IMR-90 (cell line): Measurements from ENCODE around the gene PLCL2. TPM values are rescaled to one million over a fixed set of nuclear protein-coding genes. Genes with fewer than 3 reads are reported as not detected.

ENCODE experiments used
- ATAC-seq: fragments of 200-7000 bp; cut with Tn5 transposase; 2 replicates; pipeline ENCODE4 v1.9.1; 2020; ENCODE audit warnings: low read depth, mild to moderate bottlenecking, moderate library complexity
- BruUV-seq: library from RNA; stranded (reverse); fragments of 400-500 nt; replicated peaks from 2 replicates; lab custom pipeline; 2021; lab: Mats Ljungman, UMichigan
- CTCF ChIA-PET: fragments of 300-600 bp; formaldehyde crosslinking; extraction: SDS; loops from one replicate; lab custom pipeline; 2021; ENCODE audit warnings: antibody characterized with exemption; lab: Yijun Ruan, JAX
- POLR2A ChIA-PET: fragments of 300-600 bp; sonication (Branson Sonifier 250); formaldehyde crosslinking; loops from one replicate; lab custom pipeline; 2022; ENCODE audit warnings: antibody characterized with exemption; ENCODE audit not compliant: unreplicated experiment; lab: Charles Lee
- DNase-seq: peaks from one replicate; pipeline ENCODE4 v3.0.0; 2013
- H2AFZ ChIP-seq: replicated peaks from 2 replicates; pipeline ENCODE3; 2013; ENCODE audit warnings: low read length, mild to moderate bottlenecking; ENCODE audit not compliant: poor library complexity
- H2AK5ac ChIP-seq: 2 replicates; pipeline ENCODE4 v1.6.1; 2013; ENCODE audit warnings: low read depth, low read length, inconsistent platforms
- H2AK9ac ChIP-seq: replicated peaks from 2 replicates; pipeline ENCODE3; 2013; ENCODE audit warnings: mild to moderate bottlenecking, low read depth, low read length, moderate library complexity; ENCODE audit not compliant: poor library complexity
- H2BK120ac ChIP-seq: 2 replicates; pipeline ENCODE4 v1.6.1; 2013; ENCODE audit warnings: low read depth, low read length, inconsistent platforms
- H2BK15ac ChIP-seq: 3 replicates; pipeline ENCODE4 v1.6.1; 2013; ENCODE audit warnings: low read depth, low read length, inconsistent platforms
- H2BK20ac ChIP-seq: 2 replicates; pipeline ENCODE4 v1.6.1; 2013; ENCODE audit warnings: low read depth, mild to moderate bottlenecking, inconsistent platforms, low read length, moderate library complexity
- H2BK5ac ChIP-seq: 2 replicates; pipeline ENCODE4 v1.6.1; 2013; ENCODE audit warnings: mild to moderate bottlenecking, low read depth, low read length, inconsistent platforms; ENCODE audit not compliant: poor library complexity, severe bottlenecking
- H3K14ac ChIP-seq: replicated peaks from 2 replicates; pipeline ENCODE4 v1.6.1; 2013; ENCODE audit warnings: low read depth, low read length, inconsistent platforms
- H3K18ac ChIP-seq: 2 replicates; pipeline ENCODE4 v1.6.1; 2013; ENCODE audit warnings: low read depth, low read length, control low read depth
- H3K23ac ChIP-seq: 2 replicates; pipeline ENCODE4 v1.6.1; 2013; ENCODE audit warnings: low read depth, low read length, inconsistent platforms
- H3K27ac ChIP-seq: 2 replicates; pipeline ENCODE4 v1.5.1; 2013; ENCODE audit warnings: mild to moderate bottlenecking, control low read depth, low read length; ENCODE audit not compliant: insufficient read depth
- H3K27me3 ChIP-seq: 2 replicates; pipeline ENCODE4 v1.6.1; 2013; ENCODE audit warnings: low read length; ENCODE audit not compliant: control insufficient read depth, insufficient read depth
- H3K36me3 ChIP-seq: 2 replicates; pipeline ENCODE4 v1.6.1; 2013; ENCODE audit warnings: low read length, mixed read lengths; ENCODE audit not compliant: control insufficient read depth, insufficient read depth
- H3K4ac ChIP-seq: 2 replicates; pipeline ENCODE4 v1.6.1; 2013; ENCODE audit warnings: low read depth, low read length, inconsistent platforms
- H3K4me1 ChIP-seq: 2 replicates; pipeline ENCODE4 v1.6.1; 2013; ENCODE audit warnings: low read length, mixed read lengths; ENCODE audit not compliant: control insufficient read depth, insufficient read depth
- H3K4me2 ChIP-seq: 2 replicates; pipeline ENCODE4 v1.6.1; 2013; ENCODE audit warnings: low read depth, mild to moderate bottlenecking, control low read depth, low read length, moderate library complexity
- H3K4me3 ChIP-seq: 2 replicates; pipeline ENCODE4 v1.5.1; 2013; ENCODE audit warnings: low read depth, mild to moderate bottlenecking, control low read depth, low read length, moderate library complexity; ENCODE audit not compliant: insufficient read depth
- H3K56ac ChIP-seq: 2 replicates; pipeline ENCODE4 v1.6.1; 2013; ENCODE audit warnings: low read length, inconsistent platforms; ENCODE audit not compliant: insufficient read depth; ENCODE audit errors: extremely low read depth
- H3K79me1 ChIP-seq, 2 experiments: 2 replicates each; pipeline ENCODE4 v1.6.1; 2013; ENCODE audit warnings: low read length in 2 of 2, inconsistent platforms in 1 of 2, low read depth in 1 of 2
- H3K9ac ChIP-seq: 2 replicates; pipeline ENCODE4 v1.6.1; 2013; ENCODE audit warnings: low read depth, low read length, control low read depth
- H3K9me1 ChIP-seq: 2 replicates; pipeline ENCODE4 v1.6.1; 2013; ENCODE audit warnings: low read length, inconsistent platforms; ENCODE audit not compliant: insufficient read depth
- H3K9me3 ChIP-seq: 2 replicates; pipeline ENCODE4 v1.6.1; 2013; ENCODE audit warnings: low read length; ENCODE audit not compliant: control insufficient read depth, insufficient read depth
- H4K20me1 ChIP-seq: 2 replicates; pipeline ENCODE4 v1.6.1; 2013; ENCODE audit warnings: low read length, inconsistent platforms; ENCODE audit not compliant: insufficient read depth
- H4K5ac ChIP-seq: 2 replicates; pipeline ENCODE4 v1.6.1; 2013; ENCODE audit warnings: mild to moderate bottlenecking, low read depth, low read length, control low read depth
- H4K8ac ChIP-seq, 2 experiments: 2 replicates each; pipeline ENCODE4 v1.6.1; 2013; ENCODE audit warnings: low read depth in 2 of 2, low read length in 2 of 2, control low read depth in 1 of 2, inconsistent platforms in 1 of 2
- H4K91ac ChIP-seq: 2 replicates; pipeline ENCODE4 v1.6.1; 2013; ENCODE audit warnings: low read depth, low read length, inconsistent platforms; ENCODE audit not compliant: insufficient read depth
- CEBPB ChIP-seq: IDR thresholded peaks from 2 replicates; pipeline ENCODE4 v1.6.1; 2012; ENCODE audit warnings: low read depth, low read length, improper control_type of control experiment
- CTCF ChIP-seq: conservative IDR thresholded peaks from 2 replicates; pipeline ENCODE4 v1.5.1; 2012; ENCODE audit warnings: mild to moderate bottlenecking, low read depth, low read length, improper control_type of control experiment
- FOS ChIP-seq: fragments of 150-350 bp; IDR thresholded peaks from 2 replicates; pipeline ENCODE4 v1.6.1; 2016; ENCODE audit warnings: low read depth, low read length
- MAFK ChIP-seq: IDR thresholded peaks from 2 replicates; pipeline ENCODE4 v1.6.1; 2012; ENCODE audit warnings: low read depth, low read length, improper control_type of control experiment
- MAZ ChIP-seq: IDR thresholded peaks from 2 replicates; pipeline ENCODE4 v1.6.1; 2012; ENCODE audit warnings: low read depth, mild to moderate bottlenecking, low read length, improper control_type of control experiment, moderate library complexity, borderline replicate concordance
- MXI1 ChIP-seq: IDR thresholded peaks from 2 replicates; pipeline ENCODE4 v1.6.1; 2012; ENCODE audit warnings: low read depth, mild to moderate bottlenecking, low read length, moderate library complexity, borderline replicate concordance
- NFE2L2 ChIP-seq: fragments of 150-350 bp; IDR thresholded peaks from 2 replicates; pipeline ENCODE4 v1.6.1; 2016; ENCODE audit warnings: low read depth, mild to moderate bottlenecking, low read length
- POLR2A ChIP-seq: IDR thresholded peaks from 2 replicates; pipeline ENCODE4 v1.6.1; 2012; ENCODE audit warnings: mild to moderate bottlenecking, low read depth, low read length
- RAD21 ChIP-seq: IDR thresholded peaks from 2 replicates; pipeline ENCODE4 v1.6.1; 2012; ENCODE audit warnings: low read length, improper control_type of control experiment
- RCOR1 ChIP-seq: IDR thresholded peaks from 2 replicates; pipeline ENCODE4 v1.6.1; 2012; ENCODE audit warnings: mild to moderate bottlenecking, low read length, improper control_type of control experiment; ENCODE audit not compliant: insufficient replicate concordance
- RFX5 ChIP-seq: IDR thresholded peaks from 2 replicates; pipeline ENCODE4 v1.8.0; 2012; ENCODE audit warnings: low read depth, mild to moderate bottlenecking, low read length, moderate library complexity
- SMC3 ChIP-seq: fragments of 150-350 bp; IDR thresholded peaks from 2 replicates; pipeline ENCODE4 v1.6.1; 2016; ENCODE audit warnings: low read depth, mild to moderate bottlenecking, antibody characterized with exemption, low read length, moderate library complexity
- USF2 ChIP-seq: fragments of 150-350 bp; IDR thresholded peaks from 2 replicates; pipeline ENCODE4 v1.6.1; 2017; ENCODE audit warnings: mild to moderate bottlenecking, antibody characterized with exemption, low read length, low read depth
- WGBS, 2 experiments: methylation state at CpG; one replicate each; pipeline versions ENCODE4 v1.1.5 to v1.1.7; 2013; ENCODE audit warnings: missing lambda C conversion rate in 2 of 2; ENCODE audit not compliant: insufficient read length in 1 of 2; ENCODE audit errors: extremely low coverage in 2 of 2; 5-methylcytosine and 5-hydroxymethylcytosine counted together
- dilution Hi-C: fragments of 300-500 bp; cut with HindIII; formaldehyde crosslinking; loops from one replicate; pipeline ENCODE4 v1.14.3; 2018; ENCODE audit warnings: low sequenced_read_pairs; ENCODE audit not compliant: unreplicated experiment
- in situ Hi-C: fragments of 300-500 bp; cut with MboI; formaldehyde crosslinking; loops from 3 replicates; pipeline ENCODE4 v1.14.3; 2019; ENCODE audit warnings: low sequenced_read_pairs, inconsistent platforms, mixed read lengths
- intact Hi-C: fragments of 100-400 bp; cut with micrococcal nuclease; formaldehyde crosslinking; loops from 2 replicates; pipeline ENCODE4 v1.10.0; 2022
- polyA plus RNA-seq, 3 experiments: library from polyadenylated mRNA; depleted of rRNA; stranded (reverse); fragments of >200 nt; gene quantifications; 2 replicates each; pipeline ENCODE4 v1.2.3, GENCODE V29; 2012; ENCODE audit warnings: low replicate concordance in 1 of 3
- total RNA-seq: library from RNA; depleted of rRNA; stranded (reverse); fragments of >200 nt; gene quantifications from 2 replicates; pipeline ENCODE4 v1.2.3, GENCODE V29; 2012

Gene PLCL2
- total and polyA plus RNA-seq, 2 of the 4 experiments (the other 2 are of a cell fraction): 0.92 to 3.8 TPM

- H4K8ac ChIP-seq: no peak overlapping the region
- H4K91ac ChIP-seq: no peak overlapping the region
- H3K56ac ChIP-seq: no peak overlapping the region
- no peaks in the 10 kb centered on the region for H3K27me3 ChIP-seq
- ChIA-PET CTCF (interaction anchor here (0.6 kb wide), 1 partner anchor 101 kb away, joined by 4 read pairs; no protein-coding TSS in a partner anchor), POLR2A (no interaction called here)
- no peak overlapping the region for H4K5ac ChIP-seq
- intact Hi-C loops (no loop called here), in situ Hi-C loops (loop anchor here (25.0 kb wide), 1 partner anchor 759 kb away; no protein-coding TSS in a partner anchor), dilution Hi-C loops (no loop called here)
- H2BK20ac ChIP-seq: no peak overlapping the region
- H3K23ac ChIP-seq: no peak overlapping the region
- H3K18ac ChIP-seq: no peak overlapping the region
- H3K9ac ChIP-seq: no peak overlapping the region
- H2BK15ac ChIP-seq: no peak overlapping the region
- no TSS peak for BruUV-seq
- H4K20me1 ChIP-seq: no peaks in the 10 kb centered on the region
- H3K79me1 ChIP-seq: no peaks in the 10 kb centered on the region
- TF ChIP-seq FOS: no peak
- TF ChIP-seq NFE2L2: no peak
- TF ChIP-seq RFX5: no peak
- TF ChIP-seq CEBPB: no peak
- no peak for TF ChIP-seq MAZ
- no peak for TF ChIP-seq MXI1
- TF ChIP-seq USF2: no peak
- TF ChIP-seq RAD21: no peak
- TF ChIP-seq POLR2A: no peak
- TF ChIP-seq MAFK: no peak
- no peak for TF ChIP-seq CTCF
- TF ChIP-seq RCOR1: no peak
- TF ChIP-seq SMC3: no peak
- no CpG with 5 or more reads among the region's 2 CpGs for WGBS, 2 experiments
- no peak overlapping the region for H3K27ac ChIP-seq
- no peaks in the 10 kb centered on the region for H3K9me3 ChIP-seq
- H3K4me2 ChIP-seq: no peak overlapping the region
- ATAC-seq (no peak), DNase-seq (no peak)
- H3K4me3 ChIP-seq: no peak overlapping the region
- no peak overlapping the region for H2BK5ac ChIP-seq
- no peak overlapping the region for H2BK120ac ChIP-seq
- H2AFZ ChIP-seq: no peak overlapping the region
- no peak overlapping the region for H2AK5ac ChIP-seq
- H3K14ac ChIP-seq: no peak overlapping the region
- no peaks in the 10 kb centered on the region for H3K36me3 ChIP-seq
- H3K9me1 ChIP-seq: no peaks in the 10 kb centered on the region
- no peak overlapping the region for H3K4ac ChIP-seq
- H3K4me1 ChIP-seq: no peaks in the 10 kb centered on the region
- no peak overlapping the region for H2AK9ac ChIP-seq
These were observed 161.9 kb downstream of the PLCL2 start for GRCh38 chr3:17046623-17047022.
